D721Med (cell line): ENCODE results near the gene TAF1D.

Experiments used
- DNase-seq: peaks from one replicate; pipeline ENCODE4 v3.0.0; 2011; ENCODE audit warnings: low spot score; ENCODE audit not compliant: insufficient read length
- FAIRE-seq: peaks from 2 replicates; lab custom pipeline; 2011; peaks lifted over from hg19 to GRCh38; lab: Jason Lieb, UNC
- CTCF ChIP-seq: IDR thresholded peaks from 2 replicates; pipeline ENCODE4 v1.5.1; 2012; ENCODE audit warnings: mild to moderate bottlenecking, control low read depth; ENCODE audit not compliant: insufficient read depth; ENCODE audit errors: missing control alignments

TAF1D gene

GRCh38 chr11:93740031-93740729 lies 1.1 kb downstream of the TAF1D start:
- TF ChIP-seq CTCF: no peak
- no peak for FAIRE-seq

DNA sequence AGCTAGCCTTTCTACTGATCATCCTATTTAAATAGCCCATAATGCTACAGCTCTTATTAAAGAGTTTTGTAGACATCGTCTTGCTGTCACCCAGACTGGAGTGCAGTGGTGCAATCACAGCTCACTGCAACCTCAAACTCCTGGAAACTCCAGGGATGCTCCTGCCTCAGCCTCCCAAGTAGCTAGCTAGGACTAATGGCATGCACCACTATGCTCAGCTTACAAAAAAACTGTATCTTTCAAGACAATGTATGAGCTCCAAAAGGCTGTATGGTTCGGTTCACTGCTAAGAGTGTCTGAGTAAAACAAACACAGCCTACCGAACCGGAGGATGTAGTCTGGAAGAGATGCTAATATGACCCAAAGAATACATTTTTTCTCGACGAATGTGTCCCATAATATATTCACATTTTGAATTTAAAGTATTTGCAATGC lies 2.6 kb downstream of the TAF1D start:
- no peak for FAIRE-seq
- TF ChIP-seq CTCF: no peak
- DNase-seq: no peak

More at GRCh38 chr11:93740031-93740729, 1.1 kb downstream of the TAF1D start:
- DNase-seq: no peak

GRCh38 chr11:93737904-93738612 lies 3.2 kb downstream of the TAF1D start:
- no peak for TF ChIP-seq CTCF
- DNase-seq: no peak
- no peak for FAIRE-seq

DNA sequence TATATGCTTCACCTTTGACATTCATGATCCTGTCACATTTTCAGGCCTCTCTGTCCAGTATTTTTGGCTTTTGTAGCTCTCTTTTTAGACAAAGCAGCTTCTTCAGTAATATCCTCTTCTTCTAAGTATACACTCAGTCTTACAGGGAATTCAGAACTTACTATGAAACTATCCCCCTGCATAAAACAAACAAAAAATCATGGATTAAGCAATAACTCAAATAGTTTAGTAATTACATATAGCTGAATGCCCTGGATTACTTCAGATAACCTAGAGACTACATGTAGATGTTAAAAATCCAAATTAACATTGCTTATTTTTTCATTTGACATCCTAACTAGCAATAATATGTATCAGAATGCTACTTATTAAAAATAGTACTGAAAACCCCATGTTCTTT lies 5.2 kb downstream of the TAF1D start:
- FAIRE-seq (no peak), DNase-seq (no peak)
- TF ChIP-seq CTCF: no peak

- no peak for FAIRE-seq
- no peak for DNase-seq
- TF ChIP-seq CTCF: no peak
These were observed 5.7 kb downstream of the TAF1D start for GRCh38 chr11:93735627-93736026.

DNA sequence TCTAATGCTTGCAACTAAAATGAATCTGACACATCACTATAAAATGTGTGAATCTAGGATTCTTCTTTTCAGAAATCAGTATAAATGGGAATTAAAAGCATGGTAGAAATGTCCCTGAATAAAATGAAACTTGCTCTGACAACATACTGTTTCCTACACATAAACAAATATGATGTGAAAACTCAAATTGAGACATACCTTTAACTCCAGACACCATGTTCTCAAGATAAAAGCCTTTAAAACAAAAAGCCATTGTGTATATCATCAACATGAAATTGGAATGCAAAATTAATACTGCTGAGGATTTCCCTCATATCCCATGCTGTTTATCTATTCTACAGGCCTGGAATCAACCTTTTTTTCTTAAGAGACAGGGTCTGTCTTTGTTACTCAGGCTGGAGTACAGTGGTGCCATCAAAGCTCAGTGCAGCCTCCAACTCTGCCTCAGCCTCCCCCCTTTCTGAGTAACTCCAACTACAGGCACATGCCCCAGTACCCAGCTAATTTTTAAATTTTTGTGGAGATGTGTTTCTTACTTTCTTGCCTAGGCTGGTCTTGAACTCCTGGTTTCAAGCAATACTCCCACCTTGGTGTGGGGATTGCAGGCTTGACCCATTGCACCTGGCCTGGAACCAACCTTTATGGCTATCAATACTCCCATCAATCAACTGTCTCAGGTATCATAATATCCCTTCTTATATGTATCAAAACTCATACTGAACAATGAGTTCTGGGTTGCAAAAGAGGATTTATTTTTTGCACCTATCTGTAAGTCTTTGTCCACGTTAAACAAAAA lies 6.7 kb downstream of the TAF1D start:
- FAIRE-seq: no peak
- DNase-seq: no peak

More for the DNA sequence above, 6.7 kb downstream of the TAF1D start:
- TF ChIP-seq CTCF: no peak
